H9 (cell line): ENCODE data around the gene PTPRK. TPM values are rescaled to one million over a fixed set of nuclear protein-coding genes. Genes with fewer than 3 reads are reported as not detected.
"Not testable (repeated sequence)": the region's sequence is repeated elsewhere in the genome, so short reads cannot be mapped to it uniquely, and the experiment has no call there.

Experiments
- DNase-seq: peaks from one replicate; pipeline ENCODE4 v3.0.0-alpha.2; 2017
- H2AFZ ChIP-seq: one replicate; pipeline ENCODE4 v1.6.1; 2013; ENCODE audit warnings: mild to moderate bottlenecking, low read length, control low read depth, moderate library complexity
- H2AK5ac ChIP-seq: 2 replicates; pipeline ENCODE4 v1.6.1; 2013; ENCODE audit warnings: low read length, control low read depth, mixed read lengths; ENCODE audit not compliant: insufficient read length
- H2BK120ac ChIP-seq: one replicate; pipeline ENCODE4 v1.6.1; 2013; ENCODE audit warnings: low read depth, mild to moderate bottlenecking, low read length, control low read depth, inconsistent platforms; ENCODE audit not compliant: poor library complexity, severe bottlenecking
- H2BK12ac ChIP-seq: 2 replicates; pipeline ENCODE4 v1.6.1; 2013; ENCODE audit warnings: low read length, control low read depth, mixed read lengths, low read depth; ENCODE audit not compliant: insufficient read length
- H2BK15ac ChIP-seq: 2 replicates; pipeline ENCODE4 v1.6.1; 2013; ENCODE audit warnings: low read depth, low read length, control low read depth
- H2BK20ac ChIP-seq: one replicate; pipeline ENCODE4 v1.6.1; 2013; ENCODE audit warnings: low read depth, mild to moderate bottlenecking, low read length, control low read depth, inconsistent platforms; ENCODE audit not compliant: poor library complexity, severe bottlenecking
- H2BK5ac ChIP-seq: 2 replicates; pipeline ENCODE4 v1.6.1; 2013; ENCODE audit warnings: low read length, control low read depth, mixed read lengths; ENCODE audit not compliant: insufficient read length
- H3K14ac ChIP-seq: 2 replicates; pipeline ENCODE4 v1.6.1; 2013; ENCODE audit warnings: low read length, control low read depth; ENCODE audit not compliant: insufficient read depth
- H3K18ac ChIP-seq: 2 replicates; pipeline ENCODE4 v1.6.1; 2013; ENCODE audit warnings: low read depth, mild to moderate bottlenecking, mixed read lengths, low read length, control low read depth; ENCODE audit not compliant: insufficient read length
- H3K23ac ChIP-seq: 2 replicates; pipeline ENCODE4 v1.6.1; 2013; ENCODE audit warnings: low read length, control low read depth, mixed read lengths, low read depth; ENCODE audit not compliant: insufficient read length
- H3K23me2 ChIP-seq: 2 replicates; pipeline ENCODE4 v1.6.1; 2013; ENCODE audit warnings: low read depth, mild to moderate bottlenecking, mixed read lengths, low read length, control low read depth; ENCODE audit not compliant: insufficient read length, poor library complexity, severe bottlenecking
- H3K27ac ChIP-seq: 2 replicates; pipeline ENCODE4 v1.5.1; 2013; ENCODE audit warnings: low read length, control low read depth, mixed read lengths, low read depth; ENCODE audit not compliant: insufficient read length
- H3K27me3 ChIP-seq: 2 replicates; pipeline ENCODE4 v1.6.1; 2013; ENCODE audit warnings: low read length, control low read depth, inconsistent platforms; ENCODE audit not compliant: insufficient read depth
- H3K4ac ChIP-seq: 2 replicates; pipeline ENCODE4 v1.6.1; 2013; ENCODE audit warnings: low read depth, mild to moderate bottlenecking, control low read depth, inconsistent platforms, low read length, moderate library complexity
- H3K4me1 ChIP-seq: 2 replicates; pipeline ENCODE4 v1.6.1; 2013; ENCODE audit warnings: low read length, control low read depth, inconsistent platforms; ENCODE audit not compliant: insufficient read depth
- H3K4me2 ChIP-seq: 2 replicates; pipeline ENCODE4 v1.6.1; 2013; ENCODE audit warnings: low read length, control low read depth, mixed read lengths; ENCODE audit not compliant: insufficient read length, insufficient read depth
- H3K56ac ChIP-seq: 2 replicates; pipeline ENCODE4 v1.6.1; 2013; ENCODE audit warnings: low read depth, mild to moderate bottlenecking, mixed read lengths, low read length, control low read depth; ENCODE audit not compliant: insufficient read length
- H3K79me1 ChIP-seq: 2 replicates; pipeline ENCODE4 v1.6.1; 2013; ENCODE audit warnings: low read depth, mild to moderate bottlenecking, moderate library complexity, low read length, control low read depth, inconsistent platforms; ENCODE audit not compliant: insufficient read depth, poor library complexity, severe bottlenecking
- H3K79me2 ChIP-seq: 2 replicates; pipeline ENCODE4 v1.6.1; 2013; ENCODE audit warnings: low read length, control low read depth, inconsistent platforms; ENCODE audit not compliant: insufficient read depth
- H3K9ac ChIP-seq: 2 replicates; pipeline ENCODE4 v1.6.1; 2013; ENCODE audit warnings: low read length, control low read depth, mixed read lengths; ENCODE audit not compliant: insufficient read length; ENCODE audit errors: extremely low read depth
- H3K9me3 ChIP-seq: one replicate; pipeline ENCODE4 v1.6.1; 2013; ENCODE audit warnings: low read depth, low read length, inconsistent platforms; ENCODE audit not compliant: control insufficient read depth
- H3T11ph ChIP-seq: one replicate; pipeline ENCODE4 v1.6.1; 2013; ENCODE audit warnings: mild to moderate bottlenecking, low read length, control low read depth, inconsistent platforms
- H4K20me1 ChIP-seq: one replicate; pipeline ENCODE4 v1.6.1; 2013; ENCODE audit not compliant: control insufficient read depth, insufficient read length, insufficient read depth
- H4K5ac ChIP-seq: 2 replicates; pipeline ENCODE4 v1.6.1; 2013; ENCODE audit warnings: low read depth, mild to moderate bottlenecking, mixed read lengths, low read length, control low read depth; ENCODE audit not compliant: insufficient read length
- H4K8ac ChIP-seq: replicated peaks from 2 replicates; pipeline ENCODE4 v1.6.1; 2013; ENCODE audit warnings: low read length, control low read depth, mixed read lengths, low read depth; ENCODE audit not compliant: insufficient read length
- H4K91ac ChIP-seq: 2 replicates; pipeline ENCODE4 v1.6.1; 2013; ENCODE audit warnings: low read depth, mild to moderate bottlenecking, moderate library complexity, mixed read lengths, low read length, control low read depth; ENCODE audit not compliant: insufficient read length
- H3K27ac Mint-ChIP-seq, 3 experiments: 2 replicates in 2 of 3; 3 replicates in 1 of 3; pipeline ENCODE4 v1.8.0; 2020 to 2021; ENCODE audit warnings: mixed read lengths in 3 of 3, mild to moderate bottlenecking in 1 of 3, moderate library complexity in 1 of 3
- H3K27me3 Mint-ChIP-seq: 2 replicates; pipeline ENCODE4 v1.8.0; 2021; ENCODE audit warnings: low read depth, mild to moderate bottlenecking, moderate library complexity, mixed read lengths
- H3K36me3 Mint-ChIP-seq, 3 experiments: 2 replicates in 2 of 3; 3 replicates in 1 of 3; pipeline ENCODE4 v1.8.0; 2020 to 2021; ENCODE audit warnings: low read depth in 3 of 3, mixed read lengths in 3 of 3; ENCODE audit not compliant: insufficient read depth in 1 of 3
- H3K4me1 Mint-ChIP-seq, 2 experiments: 2 replicates each; pipeline ENCODE4 v1.8.0; 2020; ENCODE audit warnings: mixed read lengths in 2 of 2
- H3K4me3 Mint-ChIP-seq, 2 experiments: 2 replicates in 1 of 2; 3 replicates in 1 of 2; pipeline ENCODE4 v1.8.0; 2020 to 2021; ENCODE audit warnings: mild to moderate bottlenecking in 2 of 2, mixed read lengths in 2 of 2, moderate library complexity in 1 of 2
- H3K9me3 Mint-ChIP-seq, 2 experiments: 2 replicates in 1 of 2; 3 replicates in 1 of 2; pipeline ENCODE4 v1.8.0; 2020; ENCODE audit warnings: mild to moderate bottlenecking in 2 of 2, mixed read lengths in 2 of 2, moderate library complexity in 1 of 2
- CTCF ChIP-seq: fragments of 200-600 bp; sonication (generic); conservative IDR thresholded peaks from 3 replicates; pipeline ENCODE4 v1.8.0; 2021; ENCODE audit warnings: antibody characterized with exemption, mild to moderate bottlenecking
- WGBS: extraction: QIAGEN DNeasy Blood & Tissue Kit; methylation state at CpG from one replicate; pipeline ENCODE4 v1.1.7; 2013; ENCODE audit warnings: missing lambda C conversion rate, low lambda C conversion rate, mixed read lengths; ENCODE audit not compliant: insufficient read length; ENCODE audit errors: extremely low coverage; 5-methylcytosine and 5-hydroxymethylcytosine counted together
- total RNA-seq: library from RNA; stranded (reverse); gene quantifications from 2 replicates; pipeline ENCODE4 v1.2.1, GENCODE V29; 2021

The PTPRK gene
- total RNA-seq, 1 experiment from 2014 or later, result 47.9 TPM

DNA sequence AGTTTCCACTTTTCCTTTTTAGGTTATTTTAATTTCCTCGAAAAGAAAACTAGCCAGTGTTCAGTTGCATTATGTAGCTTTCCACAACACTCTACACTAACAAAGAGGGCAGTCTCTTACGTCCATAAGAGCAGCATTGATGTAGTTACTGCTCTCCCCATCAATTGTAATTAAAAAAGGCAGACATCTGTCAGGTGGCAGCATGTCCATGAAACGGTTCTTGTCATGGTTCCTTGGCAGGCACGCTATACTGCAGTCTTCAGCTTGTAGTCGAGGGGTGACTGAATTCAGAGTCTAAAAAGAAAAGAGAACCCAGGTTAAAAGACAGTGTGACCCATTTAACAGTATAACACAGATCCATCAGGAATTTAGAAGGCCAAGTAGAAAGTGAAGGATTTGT, 539.4 kb downstream of the PTPRK start:
- Histone ChIP-seq H3K23ac (no peak overlapping the region), H3K27ac (no peak overlapping the region), H2BK12ac (no peak overlapping the region), H2BK15ac (no peak overlapping the region), H3K4me1 (no peaks in the 10 kb centered on the region), H3K56ac (no peak overlapping the region), H3K79me1 (no peaks in the 10 kb centered on the region), H3K23me2 (no peaks in the 10 kb centered on the region), H3K79me2 (no peaks in the 10 kb centered on the region), H3K27me3 (no peaks in the 10 kb centered on the region), H3K14ac (no peak overlapping the region), H2BK5ac (no peak overlapping the region), H4K20me1 (no peaks in the 10 kb centered on the region), H2AK5ac (no peak overlapping the region), H3K18ac (no peak overlapping the region), H3K9me3 (no peaks in the 10 kb centered on the region), H3K9ac (no peak overlapping the region), H3T11ph (no peak overlapping the region), H2BK120ac (no peak overlapping the region), H4K5ac (no peak overlapping the region), H3K4ac (no peak overlapping the region), H2AFZ (no peak overlapping the region), H4K91ac (no peak overlapping the region), H3K4me2 (no peak overlapping the region), H4K8ac (no peak overlapping the region), H2BK20ac (no peak overlapping the region)
- no CpG with 5 or more reads among the region's 5 CpGs for WGBS
- no peak for TF ChIP-seq CTCF
- Mint-ChIP-seq H3K36me3 (peaks cover 4 to 29% (median 24%) of the 10 kb centered on the region in 3 experiments; a peak in 6 of 7 replicates), H3K9me3 (no peaks in the 10 kb centered on the region), H3K27ac (peak overlapping the region in 1 of 3 experiments; percentile 22; a peak in 1 of 7 replicates), H3K4me1 (peaks cover 18 to 20% of the 10 kb centered on the region in 2 experiments), H3K4me3 (no peak overlapping the region), H3K27me3 (no peaks in the 10 kb centered on the region)
- no peak for DNase-seq

GRCh38 chr6:127978185-127978584, 542.2 kb downstream of the PTPRK start:
- H4K8ac ChIP-seq, H3K56ac ChIP-seq, H3K4me2 ChIP-seq, H3K9me3 Mint-ChIP-seq, H2AFZ ChIP-seq, H3K4me3 Mint-ChIP-seq, H3K27me3 ChIP-seq, H2BK20ac ChIP-seq, H2BK120ac ChIP-seq, H3K27ac Mint-ChIP-seq, H3K9ac ChIP-seq, H3K4ac ChIP-seq, H3K23me2 ChIP-seq, H3K4me1 Mint-ChIP-seq, H3K14ac ChIP-seq, H4K20me1 ChIP-seq, H3K4me1 ChIP-seq, H4K91ac ChIP-seq, H3K9me3 ChIP-seq, H2BK15ac ChIP-seq, H3K27ac ChIP-seq, H3T11ph ChIP-seq, DNase-seq, H3K79me1 ChIP-seq, H2BK12ac ChIP-seq, H2BK5ac ChIP-seq, H3K27me3 Mint-ChIP-seq, H3K23ac ChIP-seq, H2AK5ac ChIP-seq, H3K18ac ChIP-seq, H3K79me2 ChIP-seq, H4K5ac ChIP-seq: not testable (repeated sequence)
- peaks cover 6 to 36% (median 23%) of the 10 kb centered on the region in 3 experiments; a peak in 6 of 7 replicates for H3K36me3 Mint-ChIP-seq
- no CpG with 5 or more reads among the region's 2 CpGs for WGBS
